ENCODE data around the gene DENND1A.
"Not testable (repeated sequence)": the region's sequence is repeated elsewhere in the genome, so short reads cannot be mapped to it uniquely, and the experiment has no call there.

DENND1A gene

DNA sequence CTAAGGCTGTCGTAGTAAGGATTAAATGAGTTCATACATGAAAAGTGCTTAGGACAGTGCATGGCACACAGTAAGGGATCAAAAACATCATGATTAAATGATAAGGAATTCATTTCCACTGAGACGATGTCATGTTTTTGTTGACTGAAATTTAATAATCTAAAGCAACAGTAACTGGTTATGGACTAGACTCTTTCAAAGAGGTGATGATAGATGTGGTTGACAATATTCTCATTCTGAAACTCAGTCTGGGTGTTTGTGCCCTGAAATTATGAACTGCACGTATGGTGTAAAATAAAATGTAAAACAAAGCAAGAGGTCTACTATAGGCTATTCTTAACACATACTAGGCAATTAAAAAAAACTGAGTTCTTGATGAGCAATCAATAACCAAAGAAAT is 280.0 kb downstream of the DENND1A start:
- no peak overlapping the region for H3K4me3 ChIP-seq (ENCODE audit: low read length)
- WGBS = 98% methylated on average over 2 of the region's 3 CpGs
- no peak overlapping the region for H3K9ac ChIP-seq (ENCODE audit: low read depth, low read length)
- no peaks in the 10 kb centered on the region for H3K9me3 ChIP-seq (ENCODE audit: insufficient read depth, low read depth, low read length)
- H3K27ac ChIP-seq (ENCODE audit: low read depth, low read length) = no peak overlapping the region
- no peaks in the 10 kb centered on the region for H3K27me3 ChIP-seq (ENCODE audit: insufficient read depth, low read length)
- H3K36me3 ChIP-seq (ENCODE audit: insufficient read depth, low read length) = no peaks in the 10 kb centered on the region
- no peaks in the 10 kb centered on the region for H3K4me1 ChIP-seq (ENCODE audit: insufficient read depth, low read length)

DNA sequence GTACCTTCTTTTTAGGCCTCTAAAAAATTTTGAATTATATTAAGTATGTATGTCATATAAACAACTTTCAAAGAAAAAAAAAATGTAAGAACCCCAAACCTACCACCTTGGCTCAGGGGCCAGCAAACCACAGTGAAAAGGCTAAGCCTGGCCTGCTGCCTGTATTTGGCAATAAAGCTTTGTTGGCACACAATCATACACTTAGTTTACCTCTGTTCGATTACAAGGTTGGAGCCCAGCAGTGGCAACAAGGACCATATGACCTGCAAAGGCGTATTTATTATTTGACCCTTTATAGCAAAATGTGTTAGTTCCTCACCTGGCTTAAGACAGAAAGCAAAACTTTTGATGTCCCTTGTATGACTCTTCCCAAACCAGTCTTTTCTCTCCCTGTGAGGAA is 282.8 kb downstream of the DENND1A start:
- 97% methylated on average over 2 of the region's 2 CpGs for WGBS
- Histone ChIP-seq H3K4me3 (ENCODE audit: low read length) (no peak overlapping the region), H3K36me3 (ENCODE audit: insufficient read depth, low read length) (no peaks in the 10 kb centered on the region), H3K9me3 (ENCODE audit: insufficient read depth, low read depth, low read length) (no peaks in the 10 kb centered on the region), H3K27ac (ENCODE audit: low read depth, low read length) (no peak overlapping the region), H3K27me3 (ENCODE audit: insufficient read depth, low read length) (no peaks in the 10 kb centered on the region), H3K4me1 (ENCODE audit: insufficient read depth, low read length) (no peaks in the 10 kb centered on the region), H3K9ac (ENCODE audit: low read depth, low read length) (no peak overlapping the region)

DNA sequence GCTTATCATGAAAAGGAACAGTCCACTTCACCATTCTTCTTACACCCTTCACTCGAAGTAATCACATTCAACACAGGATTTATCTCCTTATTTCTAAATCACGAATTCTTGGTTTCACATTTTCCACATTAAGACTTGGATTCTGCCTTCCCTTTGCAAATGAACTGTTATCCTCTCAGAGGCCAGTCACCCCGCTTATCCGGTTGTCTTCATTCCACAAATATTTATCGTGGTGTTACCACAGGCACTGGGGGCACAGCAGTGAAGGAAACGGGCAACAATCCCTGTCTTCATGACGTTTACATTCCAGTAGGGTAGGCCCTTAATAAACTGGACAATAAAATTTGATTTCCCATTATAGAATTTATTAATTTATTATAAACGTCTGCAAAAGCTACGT is 284.2 kb downstream of the DENND1A start:
- 96% methylated on average over 8 of the region's 9 CpGs for WGBS

DNA sequence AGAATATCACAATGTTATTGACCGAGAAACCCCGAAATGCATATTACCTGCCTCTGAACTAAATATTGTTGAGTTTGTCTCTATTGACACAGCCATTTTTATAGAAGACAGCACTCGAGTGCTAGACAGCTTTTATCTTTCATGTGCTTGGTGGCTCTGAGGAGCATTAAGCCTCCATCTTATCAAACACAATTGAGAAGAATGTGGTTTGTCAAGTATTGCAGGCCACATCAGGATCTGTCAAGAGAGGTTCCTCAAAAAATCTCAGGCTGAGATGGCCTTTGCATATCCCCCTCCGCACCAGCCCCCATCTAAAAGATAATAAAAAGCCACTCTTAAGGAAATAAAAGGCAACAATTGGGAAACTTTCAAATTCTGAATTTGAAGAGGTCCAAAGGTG is 284.8 kb downstream of the DENND1A start:
- Histone ChIP-seq H3K27me3 (ENCODE audit: insufficient read depth, low read length) (no peaks in the 10 kb centered on the region), H3K4me3 (ENCODE audit: low read length) (no peak overlapping the region), H3K27ac (ENCODE audit: low read depth, low read length) (no peak overlapping the region), H3K9me3 (ENCODE audit: insufficient read depth, low read depth, low read length) (no peaks in the 10 kb centered on the region), H3K36me3 (ENCODE audit: insufficient read depth, low read length) (no peaks in the 10 kb centered on the region), H3K4me1 (ENCODE audit: insufficient read depth, low read length) (no peaks in the 10 kb centered on the region), H3K9ac (ENCODE audit: low read depth, low read length) (no peak overlapping the region)
- WGBS = 100% methylated on average over 4 of the region's 4 CpGs

More for the DNA sequence above, 284.2 kb downstream of the DENND1A start:
- Histone ChIP-seq H3K9me3 (ENCODE audit: insufficient read depth, low read depth, low read length) (no peaks in the 10 kb centered on the region), H3K36me3 (ENCODE audit: insufficient read depth, low read length) (no peaks in the 10 kb centered on the region), H3K4me3 (ENCODE audit: low read length) (no peak overlapping the region), H3K9ac (ENCODE audit: low read depth, low read length) (no peak overlapping the region), H3K4me1 (ENCODE audit: insufficient read depth, low read length) (no peaks in the 10 kb centered on the region), H3K27me3 (ENCODE audit: insufficient read depth, low read length) (no peaks in the 10 kb centered on the region), H3K27ac (ENCODE audit: low read depth, low read length) (no peak overlapping the region)

DNA sequence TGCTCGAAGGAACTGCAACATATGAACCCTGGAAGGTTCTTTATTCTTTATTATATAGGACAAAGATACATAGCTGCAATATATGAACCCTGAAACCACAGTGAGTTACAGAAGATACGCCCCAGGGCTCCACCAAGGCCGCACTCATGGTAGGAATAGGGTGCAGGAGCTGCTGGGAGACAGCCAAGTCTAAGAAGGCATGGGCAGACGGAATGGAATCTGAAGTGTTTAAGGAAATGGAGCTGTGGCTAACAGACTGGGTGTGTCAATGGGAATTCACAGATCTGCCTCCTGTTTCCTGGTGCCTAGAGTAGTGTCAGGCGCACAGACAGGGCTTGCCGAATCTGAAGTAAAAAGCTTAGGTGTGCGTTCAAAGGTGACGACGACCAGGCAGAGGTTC is 286.4 kb downstream of the DENND1A start:
- no peak overlapping the region for H3K27ac ChIP-seq (ENCODE audit: low read depth, low read length)
- WGBS = 96% methylated on average over 8 of the region's 9 CpGs

DNA sequence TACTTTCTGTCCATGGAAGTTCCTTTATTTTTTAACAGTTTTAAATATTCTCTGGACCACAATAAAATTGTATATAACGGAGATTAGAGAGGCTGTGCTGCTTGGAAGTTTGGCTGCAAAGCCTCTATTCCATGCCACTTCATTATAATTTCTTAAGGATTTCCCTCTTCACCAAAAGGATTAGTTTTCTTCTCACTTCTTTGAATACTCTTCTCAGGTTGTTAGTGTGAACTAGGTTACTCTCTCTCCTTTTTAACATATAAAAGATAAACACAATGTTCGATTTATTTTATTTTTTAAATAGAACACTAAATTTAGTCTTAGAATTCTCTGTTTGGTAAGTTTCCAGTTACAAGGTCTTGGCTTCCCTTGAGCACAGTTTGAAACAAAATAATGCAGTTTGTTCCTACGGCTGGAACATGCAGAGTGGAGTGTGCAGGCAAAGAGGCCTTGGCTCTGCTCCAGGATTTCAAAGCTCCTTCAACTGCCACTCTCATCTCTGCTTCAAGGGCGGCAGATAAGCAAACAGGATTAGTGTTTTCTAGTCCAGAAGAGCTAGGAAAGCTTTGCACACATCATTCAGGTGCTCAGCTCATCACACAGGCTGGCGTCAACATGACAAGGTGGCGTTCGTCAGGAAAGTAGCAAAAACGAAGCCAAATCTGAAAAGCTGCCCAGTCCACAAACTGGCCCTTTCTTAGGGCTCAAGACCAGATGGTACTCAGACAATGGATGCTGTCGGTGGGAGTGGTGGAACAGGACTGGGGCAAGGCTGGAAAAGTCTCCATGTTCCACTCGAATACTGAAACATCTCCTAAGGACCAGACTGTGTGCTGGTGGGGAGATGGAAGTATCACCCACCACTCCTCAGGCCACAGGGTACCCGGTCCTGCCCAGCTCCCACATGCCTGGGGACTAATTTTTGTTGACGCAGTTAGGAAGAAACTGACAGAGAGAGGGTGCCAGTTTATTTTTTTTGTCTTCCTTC is 287.3 kb downstream of the DENND1A start:
- H3K27ac ChIP-seq (ENCODE audit: low read depth, low read length) = no peak overlapping the region

More for the DNA sequence above, 286.4 kb downstream of the DENND1A start:
- Histone ChIP-seq H3K27me3 (ENCODE audit: insufficient read depth, low read length) (no peaks in the 10 kb centered on the region), H3K9ac (ENCODE audit: low read depth, low read length) (no peak overlapping the region), H3K36me3 (ENCODE audit: insufficient read depth, low read length) (no peaks in the 10 kb centered on the region), H3K9me3 (ENCODE audit: insufficient read depth, low read depth, low read length) (no peaks in the 10 kb centered on the region), H3K4me3 (ENCODE audit: low read length) (no peak overlapping the region), H3K4me1 (ENCODE audit: insufficient read depth, low read length) (no peaks in the 10 kb centered on the region)

DNA sequence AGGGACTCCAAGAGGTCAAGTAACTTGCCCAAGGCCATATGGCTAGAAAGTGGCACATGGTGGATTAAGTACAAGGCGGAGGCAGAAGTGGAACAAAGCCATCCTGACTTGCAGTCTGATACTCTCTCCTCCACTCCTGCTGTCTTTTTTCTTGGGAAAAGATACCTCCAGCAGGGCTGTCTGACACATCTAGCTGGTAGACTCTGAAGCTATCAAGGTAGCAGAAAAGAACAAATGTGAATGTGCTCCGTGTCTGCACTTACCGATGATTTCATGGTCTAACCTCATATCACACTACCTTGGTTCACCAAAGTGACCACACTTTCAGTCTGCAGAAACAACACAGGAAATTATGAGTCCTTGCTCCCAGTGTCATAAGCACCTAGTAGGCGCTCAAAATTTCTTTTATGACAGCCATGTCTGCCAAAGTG is 289.1 kb downstream of the DENND1A start:
- Histone ChIP-seq H3K27me3 (ENCODE audit: insufficient read depth, low read length) (no peaks in the 10 kb centered on the region), H3K9me3 (ENCODE audit: insufficient read depth, low read depth, low read length) (no peaks in the 10 kb centered on the region), H3K4me1 (ENCODE audit: insufficient read depth, low read length) (no peaks in the 10 kb centered on the region), H3K9ac (ENCODE audit: low read depth, low read length) (no peak overlapping the region), H3K4me3 (ENCODE audit: low read length) (no peak overlapping the region), H3K36me3 (ENCODE audit: insufficient read depth, low read length) (no peaks in the 10 kb centered on the region), H3K27ac (ENCODE audit: low read depth, low read length) (no peak overlapping the region)
- 89% methylated on average over 4 of the region's 4 CpGs for WGBS

More for the DNA sequence above, 287.3 kb downstream of the DENND1A start:
- H3K9me3 ChIP-seq (ENCODE audit: insufficient read depth, low read depth, low read length) = no peaks in the 10 kb centered on the region
- no peaks in the 10 kb centered on the region for H3K36me3 ChIP-seq (ENCODE audit: insufficient read depth, low read length)
- no peak overlapping the region for H3K4me3 ChIP-seq (ENCODE audit: low read length)
- no peaks in the 10 kb centered on the region for H3K4me1 ChIP-seq (ENCODE audit: insufficient read depth, low read length)
- H3K9ac ChIP-seq (ENCODE audit: low read depth, low read length) = no peak overlapping the region
- H3K27me3 ChIP-seq (ENCODE audit: insufficient read depth, low read length) = no peaks in the 10 kb centered on the region
- 93% methylated on average over 9 of the region's 12 CpGs for WGBS

DNA sequence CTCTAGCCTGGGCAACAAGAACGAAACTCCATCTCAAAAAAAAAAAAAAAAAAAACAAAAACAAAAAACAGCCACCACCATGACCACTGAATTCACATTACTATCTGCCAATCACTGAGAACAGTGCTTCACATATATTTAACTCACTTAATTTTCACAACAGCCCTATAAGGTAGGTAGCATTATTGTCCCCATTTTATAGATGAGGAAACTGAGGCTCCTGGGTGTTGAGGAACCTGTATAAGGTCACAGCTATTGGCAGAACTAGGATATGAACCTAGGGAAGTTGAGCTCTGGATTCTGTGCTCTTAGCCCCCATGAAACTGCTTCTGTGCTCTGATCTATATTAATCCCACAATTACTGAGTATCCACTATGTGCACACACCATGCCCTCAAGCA is 290.2 kb downstream of the DENND1A start:
- no peak overlapping the region for H3K4me3 ChIP-seq (ENCODE audit: low read length)
- H3K4me1 ChIP-seq (ENCODE audit: insufficient read depth, low read length) = no peaks in the 10 kb centered on the region
- no peak overlapping the region for H3K27ac ChIP-seq (ENCODE audit: low read depth, low read length)
- no peaks in the 10 kb centered on the region for H3K9me3 ChIP-seq (ENCODE audit: insufficient read depth, low read depth, low read length)
- no peaks in the 10 kb centered on the region for H3K36me3 ChIP-seq (ENCODE audit: insufficient read depth, low read length)
- H3K9ac ChIP-seq (ENCODE audit: low read depth, low read length) = no peak overlapping the region
- WGBS = 79% methylated on average over 1 of the region's 1 CpG
- no peaks in the 10 kb centered on the region for H3K27me3 ChIP-seq (ENCODE audit: insufficient read depth, low read length)

DNA sequence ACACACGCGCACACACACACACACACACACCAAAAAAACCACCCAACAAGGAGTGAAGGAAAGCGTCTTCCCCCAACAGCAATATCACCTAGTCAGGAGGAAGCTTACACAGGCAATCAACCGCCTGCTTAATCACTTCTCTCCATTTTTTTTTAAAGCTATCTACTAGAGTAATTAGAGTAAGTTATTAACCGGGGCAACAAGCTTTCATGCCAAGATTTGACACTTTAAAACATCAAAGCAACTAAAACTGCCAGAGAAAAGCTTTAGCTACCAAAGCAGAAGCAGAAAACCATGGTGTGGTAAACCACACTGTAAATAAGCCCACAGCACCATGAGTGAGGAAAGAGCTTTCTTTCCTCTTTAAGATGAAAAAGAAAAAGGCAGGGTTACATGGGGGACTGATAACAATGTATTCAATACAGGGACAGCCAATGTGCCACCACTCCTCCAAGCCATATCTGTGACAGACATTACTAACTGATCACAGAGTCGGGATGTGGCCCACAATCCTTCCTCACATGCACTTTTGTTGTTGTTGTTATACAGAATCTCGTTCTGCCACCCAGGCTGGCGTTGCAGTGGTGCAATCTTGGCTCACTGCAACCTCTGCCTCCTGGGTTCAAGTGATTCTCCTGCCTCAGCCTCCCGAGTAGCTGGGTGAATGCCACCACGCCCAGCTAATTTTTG is 291.8 kb downstream of the DENND1A start:
- Histone ChIP-seq H3K27me3 (ENCODE audit: insufficient read depth, low read length) (no peaks in the 10 kb centered on the region), H3K27ac (ENCODE audit: low read depth, low read length) (no peak overlapping the region), H3K9me3 (ENCODE audit: insufficient read depth, low read depth, low read length) (no peaks in the 10 kb centered on the region), H3K36me3 (ENCODE audit: insufficient read depth, low read length) (no peaks in the 10 kb centered on the region), H3K4me1 (ENCODE audit: insufficient read depth, low read length) (no peaks in the 10 kb centered on the region), H3K9ac (ENCODE audit: low read depth, low read length) (no peak overlapping the region), H3K4me3 (ENCODE audit: low read length) (no peak overlapping the region)
- whole genome bisulfite sequencing = 74% methylated on average over 10 of the region's 10 CpGs

DNA sequence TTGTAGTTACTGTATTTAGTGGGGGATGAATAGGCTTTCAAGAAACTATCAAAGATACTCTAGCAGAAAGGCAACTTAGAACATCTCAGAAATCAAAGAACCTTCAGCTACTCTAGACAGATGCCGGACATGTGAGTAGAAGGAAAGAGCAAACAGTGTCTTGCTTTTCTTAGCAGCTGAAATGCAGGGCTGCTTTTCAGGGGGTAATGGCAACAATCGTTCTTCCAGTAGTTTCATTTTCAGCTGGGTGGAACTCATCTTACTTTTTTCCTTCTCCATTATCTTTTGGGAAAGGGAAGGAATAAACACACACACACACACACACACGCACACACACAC is 292.4 kb downstream of the DENND1A start:
- WGBS = 63% methylated on average over 3 of the region's 3 CpGs
- H3K27me3 ChIP-seq (ENCODE audit: insufficient read depth, low read length) = no peaks in the 10 kb centered on the region
- H3K4me3 ChIP-seq (ENCODE audit: low read length) = no peak overlapping the region
- no peak overlapping the region for H3K9ac ChIP-seq (ENCODE audit: low read depth, low read length)
- no peaks in the 10 kb centered on the region for H3K36me3 ChIP-seq (ENCODE audit: insufficient read depth, low read length)
- no peak overlapping the region for H3K27ac ChIP-seq (ENCODE audit: low read depth, low read length)
- H3K9me3 ChIP-seq (ENCODE audit: insufficient read depth, low read depth, low read length) = no peaks in the 10 kb centered on the region
- H3K4me1 ChIP-seq (ENCODE audit: insufficient read depth, low read length) = no peaks in the 10 kb centered on the region

DNA sequence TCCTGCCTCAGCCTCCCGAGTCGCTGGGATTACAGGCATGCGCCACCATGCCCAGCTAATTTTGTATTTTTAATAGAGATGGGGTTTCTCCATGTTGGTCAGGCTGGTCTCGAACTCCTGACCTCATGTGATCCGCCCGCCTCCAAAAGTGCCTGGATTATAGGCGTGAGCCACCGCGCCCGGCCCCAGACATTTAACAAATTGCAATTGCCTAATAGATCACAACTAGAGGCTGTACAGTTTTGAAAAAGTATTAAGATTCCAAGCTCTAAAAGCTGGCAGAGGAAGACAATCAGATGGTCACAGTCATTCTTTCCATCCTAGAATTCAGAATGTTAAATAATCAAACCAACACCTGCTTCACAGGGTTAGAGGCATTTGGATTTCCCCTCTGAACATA is 293.1 kb downstream of the DENND1A start:
- H3K4me3 ChIP-seq (ENCODE audit: low read length); H3K27me3 ChIP-seq (ENCODE audit: insufficient read depth, low read length); H3K27ac ChIP-seq (ENCODE audit: low read depth, low read length); H3K9me3 ChIP-seq (ENCODE audit: insufficient read depth, low read depth, low read length); H3K36me3 ChIP-seq (ENCODE audit: insufficient read depth, low read length); H3K4me1 ChIP-seq (ENCODE audit: insufficient read depth, low read length); H3K9ac ChIP-seq (ENCODE audit: low read depth, low read length): not testable (repeated sequence)
- 93% methylated on average over 10 of the region's 10 CpGs for WGBS
